Left hindlimb (tissue), 1 donor: ENCODE data around the gene APBB2.

ENCODE experiments used
- DNase-seq: peaks from one replicate; pipeline ENCODE4 v3.0.0-alpha.2; 2018

APBB2 gene

DNA sequence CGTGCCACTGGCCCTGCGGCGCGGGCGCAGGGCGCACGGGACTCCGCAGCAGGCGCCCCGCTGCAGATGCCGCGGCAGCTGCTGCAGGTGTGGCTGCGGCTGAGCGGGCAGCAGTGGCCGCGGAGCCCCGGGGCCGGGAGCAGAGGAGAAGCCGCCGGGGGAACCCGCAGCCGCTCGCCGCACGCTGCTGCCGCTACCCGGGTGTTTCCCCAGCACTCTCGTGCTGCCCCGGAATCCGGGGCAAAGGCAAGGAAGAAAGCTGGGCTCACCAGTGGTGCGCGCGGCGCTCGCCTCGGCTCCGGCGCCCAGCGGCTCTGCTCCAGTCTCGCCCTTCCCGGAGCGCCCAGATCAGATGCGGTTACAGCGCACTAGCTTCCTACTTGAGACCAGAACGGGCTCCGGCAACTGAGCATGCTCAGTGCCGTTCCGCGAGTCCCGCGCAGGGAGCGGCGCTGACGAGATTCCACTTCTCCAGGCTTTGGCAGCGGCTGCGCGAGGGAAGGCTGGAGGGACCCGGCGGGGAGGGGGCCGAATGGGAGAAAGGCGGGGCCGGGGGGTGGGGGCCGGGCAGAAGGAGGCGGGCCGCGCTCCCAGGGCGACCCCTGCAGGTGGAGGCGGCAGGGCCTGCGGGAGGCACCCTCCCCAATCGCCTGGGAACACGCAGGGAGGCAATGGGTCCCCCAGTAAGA lies at the start of gene APBB2:
APBB2 (minus strand) TSS at position 407 of the 689 bp plus-strand sequence. CDS start 181,288 bp downstream, outside the sequence.
- DNase-seq: peak; percentile 98

DNA sequence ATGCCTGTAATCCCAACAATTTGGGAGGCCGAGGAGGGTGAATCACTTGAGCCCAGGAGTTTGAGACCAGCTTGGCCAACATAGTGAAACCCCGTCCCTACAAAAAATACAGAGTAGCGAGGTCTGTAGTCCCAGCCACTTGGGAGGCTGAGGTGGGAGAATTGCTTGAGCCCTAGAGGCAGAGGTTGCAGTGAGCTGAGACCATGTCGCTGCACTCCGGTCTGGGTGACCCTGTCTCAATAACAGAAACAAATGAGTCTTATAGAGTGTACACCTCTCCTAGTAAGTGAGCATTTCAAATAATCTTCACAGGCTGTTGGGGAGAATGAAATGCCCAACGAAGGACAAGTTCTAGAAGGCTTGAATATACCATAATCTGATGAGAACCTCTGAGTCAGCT lies 47.9 kb upstream of the APBB2 start:
- DNase-seq: no peak

DNA sequence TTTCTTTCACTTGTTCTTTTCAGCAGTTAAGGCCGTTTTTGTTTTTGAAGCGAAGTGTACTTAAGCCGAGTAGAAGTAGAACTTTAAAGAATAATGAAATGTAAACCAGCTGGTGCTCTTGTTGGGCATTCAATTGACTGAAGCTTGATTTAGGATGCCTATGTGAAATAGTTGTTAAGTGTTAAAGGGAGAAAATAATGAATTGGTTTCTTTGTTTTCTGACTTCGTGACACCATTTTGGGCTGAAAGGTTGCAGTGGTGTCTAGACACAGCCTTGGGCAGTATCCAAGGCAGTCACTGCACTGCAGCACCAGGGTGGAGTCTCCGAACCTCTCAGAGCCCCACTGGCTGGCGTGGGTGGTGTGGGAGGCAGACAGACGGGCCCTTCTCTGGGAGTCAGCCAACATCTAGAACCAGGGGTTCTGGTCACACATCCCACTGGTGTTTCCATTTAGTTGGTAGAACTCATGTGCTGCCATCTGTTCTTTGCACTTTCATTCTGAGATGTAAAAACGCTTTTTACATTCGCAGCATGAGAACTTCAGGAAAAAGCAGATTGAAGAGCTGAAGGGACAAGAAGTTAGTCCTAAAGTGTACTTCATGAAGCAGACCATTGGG lies 45.9 kb upstream of the APBB2 start:
- DNase-seq: no peak

DNA sequence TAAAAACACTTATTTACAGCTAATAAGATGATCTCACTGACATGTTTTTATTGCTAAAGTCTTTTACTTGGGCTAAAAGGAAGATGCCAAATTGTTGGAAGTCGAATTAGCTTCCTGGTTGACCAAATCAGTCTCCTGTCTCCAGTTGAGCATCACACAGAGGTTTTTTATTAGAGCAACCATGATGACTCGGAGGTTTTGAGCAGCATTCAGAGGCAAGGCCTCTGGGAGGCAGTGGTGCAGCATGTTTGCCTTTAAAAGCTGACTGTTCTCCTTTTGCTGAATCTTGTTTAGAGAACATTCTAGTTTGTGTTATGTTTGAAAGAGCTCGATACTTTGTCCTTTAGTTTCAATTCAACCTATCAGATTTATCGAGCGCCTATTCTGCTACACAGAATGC lies 44.4 kb upstream of the APBB2 start:
- peak; percentile 39 for DNase-seq

DNA sequence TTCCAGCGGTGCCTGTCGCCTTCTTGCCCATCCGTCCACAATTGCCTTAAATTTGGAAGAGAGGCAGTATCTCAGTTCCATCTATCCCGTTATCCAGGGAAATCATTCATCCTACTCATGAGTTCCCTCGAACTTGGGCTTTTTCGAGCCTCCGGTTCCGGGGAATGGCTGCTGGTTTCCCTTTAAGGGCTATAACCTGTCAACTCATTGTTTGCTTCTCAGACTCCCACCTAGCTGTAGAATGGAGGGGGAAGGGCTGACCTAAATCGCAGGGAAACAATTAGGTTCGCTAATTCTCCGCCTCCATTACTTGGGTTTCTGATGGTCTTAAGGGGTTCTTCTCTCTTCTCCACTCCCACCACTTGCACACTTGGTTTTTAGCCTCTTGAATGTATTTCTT lies 43.6 kb upstream of the APBB2 start:
- DNase-seq: no peak

DNA sequence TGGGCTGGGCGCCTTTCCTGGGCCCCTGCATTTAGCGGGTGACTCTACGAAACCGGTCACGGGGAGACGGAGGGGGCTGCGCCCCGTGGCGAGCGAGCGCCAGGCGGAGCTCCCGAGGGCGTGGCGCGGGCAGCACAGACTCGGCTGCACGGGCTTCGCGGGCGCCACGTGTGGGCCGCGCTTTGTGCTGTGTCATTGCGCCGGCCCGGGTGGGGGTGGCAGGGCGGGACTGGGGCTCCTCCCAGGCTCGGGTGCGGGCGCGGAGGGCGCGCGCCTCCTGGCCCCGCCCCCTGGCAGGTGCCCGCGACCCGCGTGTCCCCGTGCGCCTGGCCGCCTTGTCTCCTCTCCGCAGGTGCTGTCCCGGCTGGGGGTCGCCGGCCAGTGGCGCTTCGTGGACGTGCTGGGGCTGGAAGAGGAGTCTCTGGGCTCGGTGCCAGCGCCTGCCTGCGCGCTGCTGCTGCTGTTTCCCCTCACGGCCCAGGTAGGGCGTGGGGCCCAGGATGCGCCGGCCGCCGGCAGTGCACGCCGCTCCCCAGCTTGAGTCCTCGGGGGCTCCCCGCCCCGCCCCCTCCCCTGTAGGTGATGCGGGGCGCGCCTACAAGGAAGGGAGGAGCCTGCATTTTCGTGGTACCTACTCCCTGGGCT lies 43.0 kb upstream of the APBB2 start:
- DNase-seq: peak; percentile 60

DNA sequence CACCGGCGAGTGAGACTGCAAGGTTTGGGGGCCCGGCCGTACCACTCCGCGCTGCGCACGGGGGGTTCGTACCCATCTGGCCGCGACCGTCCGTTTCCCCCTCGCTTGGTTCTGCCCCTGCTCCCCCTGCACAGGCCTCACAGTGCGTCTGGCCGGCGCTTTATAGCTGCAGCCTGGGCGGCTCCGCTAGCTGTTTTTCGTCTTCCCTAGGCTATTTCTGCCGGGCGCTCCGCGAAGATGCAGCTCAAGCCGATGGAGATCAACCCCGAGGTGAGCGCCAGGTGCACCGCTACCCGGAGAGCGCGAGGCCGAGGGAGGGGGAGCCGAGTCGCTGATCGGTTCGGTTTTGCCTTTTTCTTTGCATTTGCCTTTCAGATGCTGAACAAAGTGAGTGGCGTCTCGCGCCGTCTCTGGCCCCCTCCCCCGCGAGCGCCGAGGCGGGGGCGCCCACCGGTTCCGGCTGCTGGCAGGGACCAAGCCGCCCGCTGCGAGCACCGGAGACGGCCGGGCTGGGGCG lies 42.5 kb upstream of the APBB2 start, which contains the start of gene UCHL1:
UCHL1 (plus strand) TSS at position 189 of the 517 bp plus-strand sequence; CDS start at position 238, 49 bp downstream.
- peak; percentile 80 for DNase-seq

DNA sequence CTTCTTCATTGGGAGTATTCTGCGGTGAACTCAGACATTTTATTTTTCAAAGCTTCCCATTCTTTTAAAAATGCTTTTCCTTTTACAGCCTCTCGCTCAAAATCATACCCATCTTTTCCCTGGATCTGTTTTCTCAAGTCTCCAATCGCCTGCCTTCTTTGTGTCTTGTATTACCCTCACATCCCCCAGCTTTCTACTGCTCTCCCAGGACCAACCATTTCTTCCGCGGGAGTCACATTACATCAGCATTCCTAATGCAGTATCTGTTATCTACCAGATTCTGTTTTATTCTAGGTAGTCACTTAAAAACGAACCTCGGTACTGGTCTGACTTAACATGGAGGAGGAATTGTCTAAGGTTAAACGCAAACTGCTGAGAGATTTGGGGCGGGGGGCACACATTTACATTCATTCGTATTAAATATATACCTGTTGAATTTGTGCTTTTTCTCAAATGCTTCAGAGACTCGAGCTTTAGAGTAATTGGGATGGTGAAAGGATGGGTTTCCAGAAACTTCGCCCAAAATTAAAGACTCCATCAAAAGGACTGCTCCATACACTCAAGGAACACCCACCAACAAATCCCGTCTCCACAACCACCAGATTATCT lies 41.9 kb upstream of the APBB2 start:
- no peak for DNase-seq

DNA sequence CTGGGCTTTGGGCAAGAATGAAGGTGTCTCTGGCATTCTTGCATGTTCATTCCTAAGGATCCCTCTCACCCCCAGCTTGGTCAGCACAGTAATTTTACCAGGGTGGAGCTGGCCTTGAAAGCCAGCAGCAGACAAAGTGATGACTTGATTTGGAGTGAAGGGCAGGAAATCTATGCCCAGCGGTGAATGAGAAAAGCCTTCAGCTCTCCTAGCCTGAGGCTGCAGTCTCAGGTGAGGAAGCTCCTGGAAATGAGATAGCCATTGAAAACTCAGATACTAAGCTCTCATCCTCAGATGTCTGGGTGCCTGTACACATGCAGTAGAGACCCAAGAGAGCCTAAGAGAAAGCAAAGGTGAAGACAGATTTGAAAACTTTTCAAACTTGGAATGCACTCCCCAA lies 31.6 kb upstream of the APBB2 start:
- no peak for DNase-seq

DNA sequence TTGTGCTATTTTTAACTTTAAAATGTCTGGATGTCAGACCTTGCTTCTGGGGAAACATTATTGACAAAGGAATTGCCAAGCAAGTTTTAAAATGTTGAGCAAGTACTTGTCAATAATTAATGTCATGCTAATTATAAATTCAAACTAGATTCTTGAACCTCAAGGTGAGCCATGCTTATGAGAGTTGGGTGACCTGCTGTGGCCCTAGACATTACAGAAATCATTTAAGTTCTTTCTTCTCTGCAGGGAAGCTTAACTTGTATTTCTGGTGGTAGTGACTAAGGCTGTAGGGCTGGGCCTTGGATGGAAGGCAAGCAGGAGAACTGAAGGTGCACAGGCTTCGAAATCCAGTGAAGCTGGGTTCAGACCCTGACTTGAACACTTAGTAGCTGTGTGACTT lies 27.6 kb upstream of the APBB2 start:
- no peak for DNase-seq

DNA sequence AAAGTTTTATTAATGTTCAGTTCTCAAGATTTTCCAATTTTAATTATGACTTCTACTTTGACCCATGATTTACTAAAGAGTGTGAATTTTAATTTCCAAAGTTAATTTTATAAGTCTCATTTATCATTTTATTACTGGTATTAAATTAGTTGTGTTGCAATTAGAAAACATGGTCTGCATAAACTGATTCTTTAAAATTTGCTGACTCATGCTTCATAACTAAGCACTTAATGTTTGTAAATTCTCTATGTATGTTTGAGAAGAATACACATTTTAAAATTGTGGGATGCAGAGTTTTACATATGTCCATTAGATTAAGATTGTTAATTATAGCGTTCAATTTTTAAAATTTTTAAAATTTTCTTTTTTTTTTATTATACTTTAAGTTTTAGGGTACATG lies 22.2 kb upstream of the APBB2 start:
- no peak for DNase-seq

DNA sequence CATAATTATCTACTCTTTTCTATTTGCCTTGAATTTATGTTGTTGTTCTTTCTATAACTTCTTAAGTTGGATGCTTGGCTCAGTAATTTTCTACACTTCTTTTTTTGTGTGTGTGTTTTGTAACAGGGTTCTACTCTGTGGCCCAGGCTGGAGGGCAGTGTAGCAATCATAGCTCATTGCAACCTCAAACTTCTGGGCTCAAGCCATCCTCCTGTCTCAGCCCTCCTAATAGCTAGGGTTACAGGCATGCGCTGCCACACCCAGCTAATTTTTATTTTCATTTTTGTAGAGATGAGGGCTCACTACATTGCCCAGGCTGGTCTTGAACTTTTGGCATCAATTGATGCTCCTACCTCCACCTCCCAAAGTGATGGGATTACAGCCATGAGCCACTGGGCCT lies 21.7 kb upstream of the APBB2 start:
- no peak for DNase-seq

DNA sequence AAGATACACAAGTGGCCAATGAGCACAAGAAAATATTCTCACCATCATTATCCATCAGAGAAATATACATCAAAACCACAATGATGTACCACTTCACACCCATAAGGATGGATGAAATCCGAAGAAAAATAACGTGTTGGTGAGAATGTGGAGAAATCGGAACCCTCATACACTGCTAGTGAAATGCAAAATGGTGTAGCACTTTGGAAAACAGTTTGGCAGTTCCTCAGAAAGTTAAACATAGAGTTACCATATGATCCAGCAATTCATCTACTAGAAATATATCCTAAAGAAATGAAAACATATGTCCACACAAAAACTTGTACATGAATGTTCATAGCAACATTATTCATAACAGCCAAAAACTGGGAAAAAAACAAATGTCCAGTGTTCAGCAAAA lies 18.5 kb upstream of the APBB2 start:
- DNase-seq: no peak

DNA sequence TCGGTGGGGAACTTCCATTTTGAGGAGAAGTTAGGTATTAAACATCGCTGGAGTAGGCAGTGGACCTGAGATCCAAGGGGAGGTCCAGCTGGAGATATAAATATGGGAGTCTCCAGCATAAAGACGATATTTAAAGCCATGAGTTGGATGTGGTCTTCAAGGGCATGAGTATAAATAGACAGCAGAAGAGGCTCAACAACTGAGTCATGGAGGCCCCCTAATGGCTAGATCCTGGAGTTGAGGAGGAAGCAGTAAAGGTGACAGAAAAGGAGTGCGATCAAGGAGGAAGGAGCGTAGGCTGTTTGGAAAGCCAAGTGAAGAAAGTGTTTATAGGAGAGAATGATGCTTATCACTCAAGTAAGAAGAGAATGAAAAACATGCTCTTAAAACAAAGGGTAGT lies 18.1 kb upstream of the APBB2 start:
- DNase-seq: no peak

DNA sequence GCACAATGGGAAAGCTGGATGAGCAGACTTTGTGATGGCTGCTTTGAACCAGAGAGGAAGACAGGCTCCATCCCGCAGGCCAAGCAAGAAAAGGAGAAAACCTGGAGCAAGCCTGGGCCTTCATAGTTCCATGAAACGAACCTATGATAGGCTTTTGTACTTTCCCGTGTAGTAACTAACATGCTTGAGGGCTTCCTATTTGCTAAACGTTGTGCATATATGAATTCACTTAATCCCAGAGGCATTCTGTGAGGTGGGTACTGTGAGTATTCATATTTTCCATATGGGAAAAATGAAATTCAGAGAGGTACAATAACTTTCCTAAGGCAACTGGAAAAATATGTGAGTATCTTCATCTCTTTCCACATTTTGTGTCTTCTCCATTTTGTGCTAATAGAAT lies 13.6 kb upstream of the APBB2 start:
- DNase-seq: no peak

DNA sequence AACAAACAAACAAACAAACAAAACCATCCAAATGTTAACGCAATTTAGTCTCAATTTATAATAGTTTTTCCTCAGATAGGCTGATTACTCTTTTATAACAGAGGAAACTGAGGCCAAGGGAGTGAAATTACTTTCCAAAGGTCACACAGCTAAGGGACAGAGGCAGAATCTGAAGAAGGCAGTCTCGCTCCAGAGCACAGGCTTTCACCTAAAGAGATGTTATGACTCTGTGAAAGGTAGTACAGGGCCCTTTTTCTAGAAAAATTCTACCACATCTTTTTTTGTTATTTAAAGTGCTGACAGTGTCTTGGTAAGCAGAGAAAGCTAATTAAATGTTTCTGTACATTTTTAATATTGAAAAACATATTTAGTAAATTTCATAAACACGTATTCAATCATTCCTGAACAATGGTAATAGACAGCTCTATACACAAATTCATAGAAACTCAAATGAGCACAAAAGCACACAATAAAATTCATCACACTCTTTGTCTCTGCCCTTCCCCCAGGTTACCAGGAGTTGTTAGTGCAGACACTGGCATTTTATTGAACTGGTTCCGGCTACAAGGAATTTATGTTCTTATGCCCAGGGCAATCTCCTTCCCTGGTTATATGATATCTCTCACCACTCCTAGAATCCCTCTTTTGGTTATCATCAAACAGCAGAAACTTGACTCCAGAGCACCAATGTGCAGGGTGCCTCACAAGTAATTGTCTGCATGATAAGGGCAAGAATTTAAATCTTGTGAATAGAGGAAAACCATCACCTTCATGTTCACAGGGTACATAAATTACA lies 7.7 kb upstream of the APBB2 start:
- DNase-seq: no peak

DNA sequence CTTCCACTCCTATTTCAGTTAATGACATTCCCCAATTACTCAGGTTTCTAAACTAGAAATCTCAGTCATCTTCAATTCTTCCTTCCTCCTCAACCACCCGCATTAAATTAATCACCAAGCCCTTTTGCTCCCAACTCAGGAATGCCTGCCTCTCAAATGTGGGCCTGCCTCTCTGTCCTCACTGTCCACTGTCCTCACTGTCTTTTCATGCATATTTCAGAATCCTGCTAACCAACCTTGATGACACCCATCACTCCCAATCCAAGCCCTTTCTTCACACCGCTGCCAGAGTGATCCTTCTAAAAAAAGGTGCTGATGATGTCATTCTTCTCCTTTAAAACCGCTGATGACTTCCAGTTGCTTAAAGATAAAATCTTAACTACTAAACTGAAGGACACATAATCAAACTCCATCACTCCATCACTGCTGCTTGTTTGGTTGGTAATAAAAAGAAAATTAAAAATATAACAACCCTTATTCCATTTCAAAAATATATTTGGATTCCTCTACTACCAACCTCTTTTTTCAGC lies 5.1 kb upstream of the APBB2 start:
- no peak for DNase-seq

DNA sequence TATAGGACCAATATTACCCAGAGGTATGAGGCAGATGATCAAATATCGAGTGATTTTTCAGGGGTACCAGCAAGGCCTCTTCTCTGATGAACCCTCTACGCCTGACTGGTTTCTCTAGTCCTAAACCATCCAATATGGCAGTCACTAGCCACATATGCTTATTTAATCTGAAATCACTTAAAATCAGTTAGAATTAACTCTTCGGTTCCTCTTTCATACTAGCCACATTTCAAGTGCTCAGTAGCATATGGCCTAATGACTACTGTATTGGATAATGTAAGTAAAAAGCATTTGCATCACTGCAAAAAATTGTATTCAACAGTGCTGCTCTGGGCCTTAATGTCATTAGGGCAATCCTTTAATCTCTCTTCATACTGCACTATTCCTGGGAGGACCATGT lies 4.4 kb upstream of the APBB2 start:
- DNase-seq: no peak

DNA sequence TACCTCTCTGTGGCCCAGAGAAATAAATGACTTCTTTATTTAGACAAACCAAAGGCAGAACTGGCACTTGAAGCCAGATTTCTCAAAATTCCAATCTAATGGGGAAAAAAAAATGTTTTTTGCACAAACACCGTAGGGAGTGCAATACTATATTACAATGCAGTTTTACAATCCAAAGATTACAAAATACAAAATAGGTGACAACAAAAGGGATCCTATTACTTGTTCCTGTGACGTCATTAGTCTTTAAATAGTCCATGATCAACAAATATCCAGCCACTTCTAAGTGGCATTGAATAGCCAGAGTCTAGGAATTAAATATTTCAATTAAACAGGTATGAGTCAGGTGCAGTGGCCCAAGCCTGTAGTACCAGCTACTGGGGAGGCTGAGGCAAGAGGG lies 3.0 kb upstream of the APBB2 start:
- no peak for DNase-seq

DNA sequence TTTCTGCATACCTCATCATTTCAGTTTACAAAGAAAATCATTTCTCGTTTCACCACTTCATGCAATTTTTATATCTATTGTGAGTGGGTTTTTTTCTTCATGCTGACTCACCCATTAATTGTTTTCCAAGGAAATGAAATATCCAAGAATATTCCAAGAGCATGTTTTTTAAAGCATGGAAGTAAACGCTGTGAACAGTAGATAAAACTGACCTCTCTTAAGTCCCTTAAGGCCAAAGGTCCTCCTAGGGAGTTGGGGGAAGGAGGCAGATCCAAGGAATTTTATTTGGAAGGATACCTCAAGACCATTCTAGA lies 2.6 kb upstream of the APBB2 start:
- no peak for DNase-seq

DNA sequence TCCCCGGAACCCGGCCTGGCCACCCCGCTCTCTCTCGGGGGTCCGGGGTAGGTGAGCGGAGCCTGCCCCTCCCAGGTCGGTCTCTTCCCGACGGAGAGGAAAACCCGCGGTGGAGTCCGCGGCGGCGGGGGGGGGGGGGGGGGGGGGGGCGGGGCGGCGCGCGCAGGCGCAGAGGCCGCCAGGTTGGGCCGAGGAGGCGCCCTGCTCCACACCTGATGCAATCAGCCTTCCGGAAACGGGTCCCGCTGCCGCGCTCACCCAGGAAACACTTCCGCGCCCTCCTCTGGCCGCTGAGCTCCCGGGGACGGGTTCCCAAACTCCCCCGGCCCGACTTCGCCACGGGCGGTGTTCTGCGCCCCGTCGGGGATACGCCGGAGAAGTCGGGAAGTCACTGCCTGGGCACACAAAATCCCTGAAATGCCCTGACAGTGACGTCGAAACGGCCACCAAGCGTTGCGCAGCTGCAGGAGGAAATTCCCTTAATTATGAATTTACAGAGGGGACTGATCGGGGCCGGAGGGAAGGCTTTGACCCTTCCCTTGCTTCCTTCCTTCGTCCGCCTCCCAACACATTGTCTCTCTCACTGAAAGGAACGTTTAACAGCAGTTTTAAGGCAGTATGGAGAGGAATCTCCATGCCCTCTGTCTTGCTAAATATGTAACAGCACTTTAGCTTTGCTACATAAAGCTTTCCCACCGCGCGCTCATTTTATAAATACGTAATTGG lies 2.1 kb upstream of the APBB2 start:
- peak; percentile 85 for DNase-seq

DNA sequence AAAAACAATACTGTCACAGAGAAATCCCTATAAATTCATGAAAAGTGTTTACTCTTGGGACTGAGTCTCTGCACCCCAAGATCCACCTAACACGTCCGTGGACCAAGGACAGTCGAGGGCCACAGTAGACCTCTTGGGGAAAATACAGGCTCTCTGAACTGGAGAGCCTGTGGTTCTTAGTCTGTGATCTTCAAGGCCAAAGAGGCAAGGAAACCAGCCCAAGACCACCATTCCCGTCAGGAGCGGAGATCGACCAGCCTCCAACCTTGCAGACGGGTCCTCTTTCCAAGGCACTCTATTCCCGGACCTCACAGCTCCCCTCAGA lies 1.6 kb upstream of the APBB2 start:
- no peak for DNase-seq
